HL-60 (cell line): Measurements from ENCODE around the gene TMEM80.

Experiments
- DNase-seq, 2 experiments: peaks; one replicate each; pipeline ENCODE4 v3.0.0-alpha.2; 2010 to 2020; ENCODE audit warnings: low read depth in 1 of 2, low spot score in 1 of 2
- H3K27ac ChIP-seq: fragments of 250-450 bp; sonication (Bioruptor Pico); replicated peaks from 2 replicates; pipeline ENCODE4 v1.5.1; 2020; ENCODE audit warnings: mild to moderate bottlenecking, moderate library complexity
- H3K27me3 ChIP-seq: fragments of 250-450 bp; sonication (Bioruptor Pico); 2 replicates; pipeline ENCODE4 v1.5.1; 2021; ENCODE audit warnings: mild to moderate bottlenecking, moderate library complexity; ENCODE audit not compliant: insufficient read depth, poor library complexity, severe bottlenecking
- H3K4me3 ChIP-seq: replicated peaks from 2 replicates; pipeline ENCODE4 v1.5.1; 2011; ENCODE audit warnings: mild to moderate bottlenecking, control low read depth, low read length; ENCODE audit not compliant: insufficient read depth
- CTCF ChIP-seq: IDR thresholded peaks from one replicate; pipeline ENCODE4 v1.5.1; 2011; ENCODE audit warnings: low read length, control low read depth, inconsistent platforms; ENCODE audit not compliant: insufficient read depth
- GABPA ChIP-seq: IDR thresholded peaks from 2 replicates; pipeline ENCODE4 v1.6.1; 2012; ENCODE audit warnings: low read depth
- POLR2AphosphoS5 ChIP-seq: IDR thresholded peaks from 2 replicates; pipeline ENCODE4 v1.6.1; 2012; ENCODE audit warnings: low read depth
- SPI1 ChIP-seq: IDR thresholded peaks from 2 replicates; pipeline ENCODE4 v1.6.1; 2012; ENCODE audit warnings: low read depth, mild to moderate bottlenecking, borderline replicate concordance
- TF ChIP-seq, protein P1 (sequence below): IDR thresholded peaks from 2 replicates; pipeline ENCODE4 v1.6.1; 2012; ENCODE audit warnings: low read depth; ENCODE audit not compliant: insufficient replicate concordance

Gene TMEM80

DNA sequence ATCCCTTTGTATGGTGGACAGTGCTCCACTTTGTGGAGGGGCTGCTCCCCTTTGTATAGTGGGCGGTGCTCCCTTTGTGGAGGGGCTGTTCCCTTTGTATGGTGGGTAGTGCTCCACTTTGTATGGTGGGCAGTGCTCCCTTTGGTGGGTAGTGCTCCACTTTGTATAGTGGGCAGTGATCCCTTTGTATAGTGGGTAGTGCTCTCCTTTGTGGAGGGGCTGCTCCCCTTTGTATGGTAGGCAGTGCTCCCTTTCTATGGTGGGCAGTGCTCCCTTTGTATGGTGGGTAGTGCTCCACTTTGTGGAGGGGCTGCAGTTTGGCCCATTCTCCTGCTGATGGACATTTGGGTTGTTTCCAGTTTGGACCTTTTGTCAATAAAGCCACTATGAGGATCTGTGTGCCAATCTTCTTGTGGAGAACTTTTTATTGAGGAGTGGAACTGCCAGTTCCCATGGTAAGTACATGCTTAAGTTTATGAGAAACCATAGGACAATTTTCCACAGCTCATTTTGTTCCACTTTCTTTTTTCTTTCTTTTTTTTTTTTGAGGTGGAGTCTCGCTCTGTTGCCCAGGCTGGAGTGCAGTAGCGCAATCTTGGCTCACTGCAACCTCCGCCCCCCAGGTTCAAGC lies 47.1 kb downstream of the TMEM80 start:
- TF ChIP-seq, protein P1, sequence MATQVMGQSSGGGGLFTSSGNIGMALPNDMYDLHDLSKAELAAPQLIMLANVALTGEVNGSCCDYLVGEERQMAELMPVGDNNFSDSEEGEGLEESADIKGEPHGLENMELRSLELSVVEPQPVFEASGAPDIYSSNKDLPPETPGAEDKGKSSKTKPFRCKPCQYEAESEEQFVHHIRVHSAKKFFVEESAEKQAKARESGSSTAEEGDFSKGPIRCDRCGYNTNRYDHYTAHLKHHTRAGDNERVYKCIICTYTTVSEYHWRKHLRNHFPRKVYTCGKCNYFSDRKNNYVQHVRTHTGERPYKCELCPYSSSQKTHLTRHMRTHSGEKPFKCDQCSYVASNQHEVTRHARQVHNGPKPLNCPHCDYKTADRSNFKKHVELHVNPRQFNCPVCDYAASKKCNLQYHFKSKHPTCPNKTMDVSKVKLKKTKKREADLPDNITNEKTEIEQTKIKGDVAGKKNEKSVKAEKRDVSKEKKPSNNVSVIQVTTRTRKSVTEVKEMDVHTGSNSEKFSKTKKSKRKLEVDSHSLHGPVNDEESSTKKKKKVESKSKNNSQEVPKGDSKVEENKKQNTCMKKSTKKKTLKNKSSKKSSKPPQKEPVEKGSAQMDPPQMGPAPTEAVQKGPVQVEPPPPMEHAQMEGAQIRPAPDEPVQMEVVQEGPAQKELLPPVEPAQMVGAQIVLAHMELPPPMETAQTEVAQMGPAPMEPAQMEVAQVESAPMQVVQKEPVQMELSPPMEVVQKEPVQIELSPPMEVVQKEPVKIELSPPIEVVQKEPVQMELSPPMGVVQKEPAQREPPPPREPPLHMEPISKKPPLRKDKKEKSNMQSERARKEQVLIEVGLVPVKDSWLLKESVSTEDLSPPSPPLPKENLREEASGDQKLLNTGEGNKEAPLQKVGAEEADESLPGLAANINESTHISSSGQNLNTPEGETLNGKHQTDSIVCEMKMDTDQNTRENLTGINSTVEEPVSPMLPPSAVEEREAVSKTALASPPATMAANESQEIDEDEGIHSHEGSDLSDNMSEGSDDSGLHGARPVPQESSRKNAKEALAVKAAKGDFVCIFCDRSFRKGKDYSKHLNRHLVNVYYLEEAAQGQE: no peak
- TF ChIP-seq POLR2AphosphoS5: no peak
- TF ChIP-seq CTCF: no peak
- no peak for TF ChIP-seq GABPA
- no peak for TF ChIP-seq SPI1
- H3K27ac ChIP-seq: no peak overlapping the region
- no peak for DNase-seq
- H3K27me3 ChIP-seq: no peaks in the 10 kb centered on the region
- H3K4me3 ChIP-seq: no peak overlapping the region

DNA sequence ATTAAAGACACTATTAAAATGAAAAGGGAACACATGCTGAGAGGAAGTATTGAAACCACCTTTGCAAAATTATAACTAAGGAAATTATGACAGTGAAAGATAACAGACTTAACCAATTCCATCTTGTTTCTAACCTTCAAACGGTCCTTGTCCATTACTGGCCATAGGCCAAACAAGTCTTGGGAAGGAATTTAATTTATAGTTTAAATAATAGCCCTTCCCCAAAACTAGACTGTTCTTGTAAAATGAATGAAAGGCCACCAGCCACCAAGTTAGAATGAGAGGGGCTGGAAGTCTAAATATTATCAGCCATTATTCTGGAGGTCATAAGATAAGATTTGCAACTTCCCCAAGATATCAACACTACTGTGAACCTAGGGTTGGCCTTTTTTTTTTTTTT lies 49.8 kb downstream of the TMEM80 start:
- Histone ChIP-seq H3K27ac (peak overlapping the region; percentile 45), H3K4me3 (no peak overlapping the region), H3K27me3 (no peaks in the 10 kb centered on the region)
- TF ChIP-seq, protein P1: no peak
- TF ChIP-seq SPI1 (no peak), CTCF (no peak), POLR2AphosphoS5 (no peak), GABPA (no peak)
- no peak for DNase-seq

GRCh38 chr11:746289-747157 lies 50.9 kb downstream of the TMEM80 start:
- peak overlapping the region; percentile 92 for H3K27ac ChIP-seq
- DNase-seq: peak in 1 of 2 experiments; percentile 67
- 0 out of 2 replicates have a peak, but pooled peaks have one; percentile 11 for TF ChIP-seq POLR2AphosphoS5
- TF ChIP-seq, protein P1: no peak
- H3K27me3 ChIP-seq: no peaks in the 10 kb centered on the region
- H3K4me3 ChIP-seq: peak overlapping the region; percentile 91
